GM23338 (cell line): ENCODE measurements around the gene FURIN. TPM values are rescaled to one million over a fixed set of nuclear protein-coding genes. Genes with fewer than 3 reads are reported as not detected.

ENCODE experiments used
- ATAC-seq: fragments of 200-7000 bp; cut with Tn5 transposase; 3 replicates; pipeline ENCODE4 v1.9.1; 2020
- DNase-seq: peaks from one replicate; pipeline ENCODE4 v3.0.0-alpha.2; 2015; ENCODE audit warnings: low spot score
- H2AFZ ChIP-seq: fragments of 200-600 bp; sonication (generic); 2 replicates; pipeline ENCODE4 v1.8.0; 2016; ENCODE audit warnings: antibody characterized with exemption, mild to moderate bottlenecking, moderate library complexity
- H3F3A ChIP-seq: fragments of 200-600 bp; sonication (generic); replicated peaks from 2 replicates; pipeline ENCODE4 v1.8.0; 2017; ENCODE audit warnings: antibody characterized with exemption, mixed run types, low read depth
- H3K27ac ChIP-seq: fragments of 200-600 bp; sonication (generic); 2 replicates; pipeline ENCODE4 v1.6.1; 2016; ENCODE audit warnings: low read depth
- H3K27me3 ChIP-seq: fragments of 200-600 bp; sonication (generic); 2 replicates; pipeline ENCODE4 v1.8.0; 2016; ENCODE audit warnings: mild to moderate bottlenecking, mixed run types, moderate library complexity; ENCODE audit not compliant: insufficient read depth
- H3K36me3 ChIP-seq: fragments of 200-600 bp; sonication (generic); 2 replicates; pipeline ENCODE4 v1.8.0; 2016; ENCODE audit warnings: mild to moderate bottlenecking; ENCODE audit not compliant: insufficient read depth
- H3K4me1 ChIP-seq: fragments of 200-600 bp; sonication (generic); 2 replicates; pipeline ENCODE4 v1.8.0; 2016; ENCODE audit warnings: mild to moderate bottlenecking, moderate library complexity; ENCODE audit not compliant: insufficient read depth
- H3K4me2 ChIP-seq: fragments of 200-600 bp; sonication (generic); 2 replicates; pipeline ENCODE4 v1.7.1; 2017; ENCODE audit warnings: mixed run types
- H3K4me3 ChIP-seq: fragments of 200-600 bp; sonication (generic); 2 replicates; pipeline ENCODE4 v1.6.1; 2016; ENCODE audit warnings: mixed run types
- H3K79me2 ChIP-seq: fragments of 200-600 bp; sonication (generic); replicated peaks from 2 replicates; pipeline ENCODE4 v1.8.0; 2017; ENCODE audit warnings: mild to moderate bottlenecking; ENCODE audit not compliant: insufficient read depth
- H3K9me2 ChIP-seq: fragments of 200-600 bp; sonication (generic); 2 replicates; pipeline ENCODE4 v1.8.0; 2017; ENCODE audit not compliant: insufficient read depth
- H4K20me1 ChIP-seq: fragments of 200-600 bp; sonication (generic); replicated peaks from 2 replicates; pipeline ENCODE4 v1.8.0; 2017; ENCODE audit warnings: mild to moderate bottlenecking; ENCODE audit not compliant: insufficient read depth
- H3K27ac Mint-ChIP-seq: 2 replicates; pipeline ENCODE4 v1.8.0; 2020; ENCODE audit warnings: inconsistent platforms, mild to moderate bottlenecking, moderate library complexity, mixed read lengths
- H3K27me3 Mint-ChIP-seq: 3 replicates; pipeline ENCODE4 v1.8.0; 2022; ENCODE audit warnings: low read depth, mild to moderate bottlenecking, moderate library complexity, mixed read lengths, inconsistent platforms; ENCODE audit not compliant: insufficient read depth, poor library complexity
- H3K36me3 Mint-ChIP-seq: 3 replicates; pipeline ENCODE4 v1.8.0; 2021; ENCODE audit warnings: low read depth, mild to moderate bottlenecking, inconsistent platforms, moderate library complexity, mixed read lengths
- H3K4me1 Mint-ChIP-seq: 3 replicates; pipeline ENCODE4 v1.8.0; 2020; ENCODE audit warnings: mild to moderate bottlenecking, inconsistent platforms, mixed read lengths
- H3K4me3 Mint-ChIP-seq: 3 replicates; pipeline ENCODE4 v1.8.0; 2021; ENCODE audit warnings: moderate library complexity, mild to moderate bottlenecking, inconsistent platforms, mixed read lengths
- H3K9me3 Mint-ChIP-seq: 3 replicates; pipeline ENCODE4 v1.8.0; 2020; ENCODE audit warnings: moderate library complexity, mild to moderate bottlenecking, inconsistent platforms, mixed read lengths
- CREB1 ChIP-seq: fragments of 250-450 bp; sonication (Bioruptor Pico); IDR thresholded peaks from 2 replicates; pipeline ENCODE4 v1.5.0; 2020; ENCODE audit warnings: low read depth, mild to moderate bottlenecking, moderate library complexity
- JUNB ChIP-seq: IDR thresholded peaks from one replicate; pipeline ENCODE4 v1.6.1; 2016; ENCODE audit warnings: antibody characterized with exemption; ENCODE audit not compliant: unreplicated experiment
- long read RNA-seq: library from polyadenylated mRNA; unstranded; transcript quantifications from one replicate; pipeline ENCODE4 v2.0.0, GENCODE V29; 2020; ENCODE audit not compliant: unreplicated experiment
- polyA plus RNA-seq: library from polyadenylated mRNA; unstranded; fragments of >200 nt; fragmentation: Nextera tagmentation; extraction: Ambion mirVana; gene quantifications from 2 replicates; pipeline ENCODE4 v1.2.1, GENCODE V29; 2016
- total RNA-seq: library from RNA; depleted of rRNA; stranded (reverse); fragments of >200 nt; shearing (Covaris generic); gene quantifications from 2 replicates; pipeline ENCODE4 v1.2.3, GENCODE V29; 2014; rRNA removed
- TF ChIP-seq, protein P1 (sequence below): IDR thresholded peaks from one replicate; pipeline ENCODE4 v1.6.1; 2018; ENCODE audit warnings: antibody characterized with exemption; ENCODE audit not compliant: unreplicated experiment
- TF ChIP-seq, protein P2 (sequence below): IDR thresholded peaks from 2 replicates; pipeline ENCODE4 v1.6.1; 2016; ENCODE audit warnings: antibody characterized with exemption

The FURIN gene
- 15.7 and 20.9 TPM in 2 replicates for total RNA-seq
- 6.3 and 7.4 TPM in 2 replicates for polyA plus RNA-seq
- long read RNA-seq, partial matches to known transcripts, result 1 of 6 reads
- long read RNA-seq, other reads (novel, unspliced or antisense), result 5 of 6 reads

DNA sequence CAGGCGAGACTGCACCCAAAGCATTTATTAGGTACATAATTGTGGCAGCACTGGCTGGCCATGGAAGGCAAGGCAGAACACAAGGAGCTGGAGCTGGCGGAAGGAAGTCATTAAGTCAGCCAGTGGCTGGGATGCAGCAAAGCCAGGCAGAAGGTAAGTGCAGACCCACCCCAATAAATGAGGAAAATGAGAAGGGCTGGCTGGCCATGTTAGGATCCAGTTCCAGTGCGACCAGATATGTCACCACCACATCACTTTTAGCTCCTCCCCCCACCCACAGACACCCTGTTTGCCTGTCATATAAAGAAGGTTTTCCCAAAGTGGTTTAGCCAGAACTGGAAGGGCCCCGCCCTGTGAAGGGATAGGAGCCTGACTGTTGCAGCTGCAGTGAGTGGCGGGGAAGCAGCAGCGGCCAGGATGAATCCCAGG lies at the start of gene FURIN:
Gene FURIN, plus strand, starts transcription at position 328 of the 429 bp plus-strand sequence. CDS start 7,153 bp downstream, outside the sequence.
- DNase-seq (no peak), ATAC-seq (no peak)
- Histone ChIP-seq H2AFZ (no peak within 1 kb of the TSS), H3K36me3 (no peaks in the 10 kb centered on the region), H3K4me1 (peaks cover 44% of the 10 kb centered on the region), H3K27me3 (no peaks in the 10 kb centered on the region), H3F3A (peaks cover 22% of the 10 kb centered on the region), H3K9me2 (no peaks in the 10 kb centered on the region), H3K79me2 (peaks cover 12% of the 10 kb centered on the region; the same call in 1 of the 2 replicates), H3K4me2 (peak within 1 kb of the TSS; percentile 90), H4K20me1 (no peaks in the 10 kb centered on the region), H3K4me3 (no peak within 1 kb of the TSS), H3K27ac (peak within 1 kb of the TSS; percentile 85)
- H3K27me3 Mint-ChIP-seq, result peaks cover 11% of the 10 kb centered on the region
- H3K27ac Mint-ChIP-seq, result peak within 1 kb of the TSS; percentile 41; the same call in 1 of the 2 replicates
- no peaks in the 10 kb centered on the region; the same call in 2 of the 3 replicates for H3K36me3 Mint-ChIP-seq
- no peak for TF ChIP-seq CREB1 (CRISPR knock-in tag)
- H3K4me3 Mint-ChIP-seq, result peak within 1 kb of the TSS; percentile 14; the same call in 1 of the 3 replicates
- no peaks in the 10 kb centered on the region for H3K9me3 Mint-ChIP-seq
- peaks cover 50% of the 10 kb centered on the region for H3K4me1 Mint-ChIP-seq

DNA sequence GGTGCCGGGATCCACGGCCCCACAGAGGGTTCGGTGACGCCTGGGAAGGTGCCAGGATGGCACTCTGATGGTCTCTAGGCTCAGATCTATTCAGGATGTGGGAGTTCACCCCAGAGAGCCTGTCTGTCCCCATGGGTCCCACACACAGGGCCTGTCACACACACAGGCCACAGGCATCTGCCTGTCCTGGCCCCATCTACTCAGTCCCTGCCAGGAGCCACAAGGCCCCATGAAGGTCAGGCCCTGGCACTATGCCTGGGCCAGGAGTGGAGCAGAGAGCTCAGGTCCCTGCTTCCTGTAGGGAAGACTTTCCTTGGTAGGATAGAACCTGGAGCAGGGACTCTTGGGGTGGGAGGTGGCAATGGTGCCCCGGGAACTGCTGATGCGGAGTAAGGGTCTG lies 49.0 kb upstream of the FURIN start:
- Mint-ChIP-seq H3K27ac (no peak overlapping the region), H3K4me1 (peaks cover 22% of the 10 kb centered on the region), H3K4me3 (no peak overlapping the region), H3K36me3 (peaks cover 13% of the 10 kb centered on the region), H3K27me3 (peaks cover 5% of the 10 kb centered on the region), H3K9me3 (peaks cover 3% of the 10 kb centered on the region; the same call in 1 of the 3 replicates)
- Histone ChIP-seq H3K4me3 (no peak overlapping the region), H2AFZ (no peak overlapping the region), H3K4me2 (no peak overlapping the region), H3K36me3 (peaks cover 6% of the 10 kb centered on the region), H3F3A (no peaks in the 10 kb centered on the region), H3K27me3 (no peaks in the 10 kb centered on the region), H3K27ac (no peak overlapping the region), H4K20me1 (no peaks in the 10 kb centered on the region), H3K79me2 (no peaks in the 10 kb centered on the region), H3K4me1 (peaks cover 3% of the 10 kb centered on the region; the same call in 1 of the 2 replicates), H3K9me2 (no peaks in the 10 kb centered on the region)
- ATAC-seq, result no peak
- DNase-seq, result no peak
- TF ChIP-seq CREB1 (CRISPR knock-in tag), result no peak
- TF ChIP-seq, protein P1, sequence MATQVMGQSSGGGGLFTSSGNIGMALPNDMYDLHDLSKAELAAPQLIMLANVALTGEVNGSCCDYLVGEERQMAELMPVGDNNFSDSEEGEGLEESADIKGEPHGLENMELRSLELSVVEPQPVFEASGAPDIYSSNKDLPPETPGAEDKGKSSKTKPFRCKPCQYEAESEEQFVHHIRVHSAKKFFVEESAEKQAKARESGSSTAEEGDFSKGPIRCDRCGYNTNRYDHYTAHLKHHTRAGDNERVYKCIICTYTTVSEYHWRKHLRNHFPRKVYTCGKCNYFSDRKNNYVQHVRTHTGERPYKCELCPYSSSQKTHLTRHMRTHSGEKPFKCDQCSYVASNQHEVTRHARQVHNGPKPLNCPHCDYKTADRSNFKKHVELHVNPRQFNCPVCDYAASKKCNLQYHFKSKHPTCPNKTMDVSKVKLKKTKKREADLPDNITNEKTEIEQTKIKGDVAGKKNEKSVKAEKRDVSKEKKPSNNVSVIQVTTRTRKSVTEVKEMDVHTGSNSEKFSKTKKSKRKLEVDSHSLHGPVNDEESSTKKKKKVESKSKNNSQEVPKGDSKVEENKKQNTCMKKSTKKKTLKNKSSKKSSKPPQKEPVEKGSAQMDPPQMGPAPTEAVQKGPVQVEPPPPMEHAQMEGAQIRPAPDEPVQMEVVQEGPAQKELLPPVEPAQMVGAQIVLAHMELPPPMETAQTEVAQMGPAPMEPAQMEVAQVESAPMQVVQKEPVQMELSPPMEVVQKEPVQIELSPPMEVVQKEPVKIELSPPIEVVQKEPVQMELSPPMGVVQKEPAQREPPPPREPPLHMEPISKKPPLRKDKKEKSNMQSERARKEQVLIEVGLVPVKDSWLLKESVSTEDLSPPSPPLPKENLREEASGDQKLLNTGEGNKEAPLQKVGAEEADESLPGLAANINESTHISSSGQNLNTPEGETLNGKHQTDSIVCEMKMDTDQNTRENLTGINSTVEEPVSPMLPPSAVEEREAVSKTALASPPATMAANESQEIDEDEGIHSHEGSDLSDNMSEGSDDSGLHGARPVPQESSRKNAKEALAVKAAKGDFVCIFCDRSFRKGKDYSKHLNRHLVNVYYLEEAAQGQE, result no peak
- TF ChIP-seq, protein P2, sequence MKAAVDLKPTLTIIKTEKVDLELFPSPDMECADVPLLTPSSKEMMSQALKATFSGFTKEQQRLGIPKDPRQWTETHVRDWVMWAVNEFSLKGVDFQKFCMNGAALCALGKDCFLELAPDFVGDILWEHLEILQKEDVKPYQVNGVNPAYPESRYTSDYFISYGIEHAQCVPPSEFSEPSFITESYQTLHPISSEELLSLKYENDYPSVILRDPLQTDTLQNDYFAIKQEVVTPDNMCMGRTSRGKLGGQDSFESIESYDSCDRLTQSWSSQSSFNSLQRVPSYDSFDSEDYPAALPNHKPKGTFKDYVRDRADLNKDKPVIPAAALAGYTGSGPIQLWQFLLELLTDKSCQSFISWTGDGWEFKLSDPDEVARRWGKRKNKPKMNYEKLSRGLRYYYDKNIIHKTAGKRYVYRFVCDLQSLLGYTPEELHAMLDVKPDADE, result no peak
- no peak for TF ChIP-seq JUNB
